Osteocyte (in vitro differentiated cells): ENCODE results near the gene ASB13. TPM values are rescaled to one million over a fixed set of nuclear protein-coding genes. Genes with fewer than 3 reads are reported as not detected.

ENCODE experiments used
- DNase-seq: peaks from one replicate; pipeline ENCODE4 v3.0.0; 2021; ENCODE audit warnings: mixed read lengths; ENCODE audit not compliant: unreplicated experiment; ENCODE audit errors: extremely low spot score
- H3K27ac Mint-ChIP-seq: one replicate; pipeline ENCODE4 v1.8.0; 2021; ENCODE audit warnings: mild to moderate bottlenecking, mixed read lengths; ENCODE audit not compliant: unreplicated experiment
- H3K27me3 Mint-ChIP-seq: one replicate; pipeline ENCODE4 v1.8.0; 2021; ENCODE audit warnings: mixed read lengths; ENCODE audit not compliant: unreplicated experiment
- H3K36me3 Mint-ChIP-seq: one replicate; pipeline ENCODE4 v1.8.0; 2021; ENCODE audit warnings: mixed read lengths; ENCODE audit not compliant: unreplicated experiment
- H3K4me1 Mint-ChIP-seq: one replicate; pipeline ENCODE4 v1.8.0; 2021; ENCODE audit warnings: mixed read lengths; ENCODE audit not compliant: unreplicated experiment
- H3K4me3 Mint-ChIP-seq: one replicate; pipeline ENCODE4 v1.8.0; 2021; ENCODE audit warnings: mild to moderate bottlenecking, moderate library complexity, mixed read lengths; ENCODE audit not compliant: unreplicated experiment
- H3K9me3 Mint-ChIP-seq: one replicate; pipeline ENCODE4 v1.8.0; 2021; ENCODE audit warnings: mixed read lengths; ENCODE audit not compliant: unreplicated experiment
- total RNA-seq: library from RNA; stranded (reverse); gene quantifications from 2 replicates; pipeline ENCODE4 v1.2.1, GENCODE V29; 2021
- TF ChIP-seq, protein P1 (sequence below): fragments of 200-600 bp; sonication (generic); IDR thresholded peaks from 2 replicates; pipeline ENCODE4 v1.5.0; 2021; ENCODE audit warnings: antibody characterized with exemption, mild to moderate bottlenecking, moderate library complexity

Gene ASB13
- total RNA-seq, 1 donor from 2014 or later = 18.4 TPM

DNA sequence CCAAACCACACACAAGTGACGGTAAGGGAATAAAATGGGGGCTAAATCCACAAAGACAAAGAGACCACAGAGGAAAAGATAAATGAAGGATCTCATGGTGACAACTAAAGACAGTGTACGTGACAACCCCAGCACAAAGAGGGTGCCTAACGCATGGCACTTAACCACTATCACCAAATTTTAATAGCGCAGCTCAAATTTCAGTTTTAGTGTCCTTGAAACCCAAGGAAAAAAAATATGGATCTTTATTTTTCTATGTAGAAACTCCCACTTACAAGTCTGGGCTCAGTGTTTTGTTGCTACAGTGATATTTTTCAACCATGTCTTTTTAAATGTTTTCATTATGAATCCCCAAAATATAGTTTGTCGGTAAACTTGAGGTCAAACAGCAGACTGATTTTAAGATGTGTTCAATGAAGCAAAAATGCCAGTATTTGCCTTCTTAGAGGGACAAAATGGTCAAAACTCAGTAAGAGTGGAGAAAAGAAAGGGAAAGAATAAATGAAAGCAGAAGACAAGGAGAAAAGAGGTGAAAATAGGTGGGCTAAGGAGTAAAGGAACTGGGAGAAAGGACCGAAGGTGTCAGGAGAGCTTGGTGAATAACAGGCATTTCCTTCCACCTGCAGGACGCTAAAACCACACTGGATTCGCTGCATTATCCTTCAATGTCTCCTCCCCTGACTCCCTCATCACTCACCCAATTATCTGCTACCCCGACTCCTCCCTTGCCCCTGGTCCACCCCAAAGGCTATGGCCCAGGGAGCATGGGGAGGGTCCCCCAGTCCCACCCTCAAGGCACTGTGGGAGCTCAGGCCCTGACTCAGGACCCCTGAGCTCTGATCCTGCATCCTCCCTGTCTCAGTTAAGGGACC is 3.5 kb downstream of the ASB13 start:
- peaks cover 2% of the 10 kb centered on the region for H3K36me3 Mint-ChIP-seq
- H3K4me1 Mint-ChIP-seq = peaks cover 17% of the 10 kb centered on the region
- H3K4me3 Mint-ChIP-seq = no peak overlapping the region
- H3K27me3 Mint-ChIP-seq = no peaks in the 10 kb centered on the region
- DNase-seq = peak; percentile 46
- TF ChIP-seq, protein P1, sequence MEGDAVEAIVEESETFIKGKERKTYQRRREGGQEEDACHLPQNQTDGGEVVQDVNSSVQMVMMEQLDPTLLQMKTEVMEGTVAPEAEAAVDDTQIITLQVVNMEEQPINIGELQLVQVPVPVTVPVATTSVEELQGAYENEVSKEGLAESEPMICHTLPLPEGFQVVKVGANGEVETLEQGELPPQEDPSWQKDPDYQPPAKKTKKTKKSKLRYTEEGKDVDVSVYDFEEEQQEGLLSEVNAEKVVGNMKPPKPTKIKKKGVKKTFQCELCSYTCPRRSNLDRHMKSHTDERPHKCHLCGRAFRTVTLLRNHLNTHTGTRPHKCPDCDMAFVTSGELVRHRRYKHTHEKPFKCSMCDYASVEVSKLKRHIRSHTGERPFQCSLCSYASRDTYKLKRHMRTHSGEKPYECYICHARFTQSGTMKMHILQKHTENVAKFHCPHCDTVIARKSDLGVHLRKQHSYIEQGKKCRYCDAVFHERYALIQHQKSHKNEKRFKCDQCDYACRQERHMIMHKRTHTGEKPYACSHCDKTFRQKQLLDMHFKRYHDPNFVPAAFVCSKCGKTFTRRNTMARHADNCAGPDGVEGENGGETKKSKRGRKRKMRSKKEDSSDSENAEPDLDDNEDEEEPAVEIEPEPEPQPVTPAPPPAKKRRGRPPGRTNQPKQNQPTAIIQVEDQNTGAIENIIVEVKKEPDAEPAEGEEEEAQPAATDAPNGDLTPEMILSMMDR = no peak
- no peak overlapping the region for H3K27ac Mint-ChIP-seq
- no peaks in the 10 kb centered on the region for H3K9me3 Mint-ChIP-seq

DNA sequence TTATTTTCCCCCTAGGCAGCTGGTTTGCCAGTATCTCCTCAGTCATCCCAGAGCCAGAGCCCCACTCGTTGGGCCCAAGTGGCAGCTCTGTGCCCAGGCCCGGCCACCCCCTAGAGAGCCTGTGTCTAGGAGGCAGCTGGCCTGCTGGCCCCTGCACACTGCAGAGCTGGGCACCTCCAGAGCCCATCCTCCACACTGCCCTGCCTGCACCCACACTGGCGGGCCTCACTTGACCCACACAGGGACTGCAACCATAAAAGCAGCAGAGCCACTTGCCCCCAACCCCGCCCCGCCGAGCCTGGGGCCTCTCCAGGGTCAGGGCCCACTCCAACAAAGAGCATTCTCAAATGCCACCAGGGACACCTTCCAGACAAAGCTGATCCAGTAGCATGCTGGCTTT is 5.4 kb downstream of the ASB13 start:
- H3K4me1 Mint-ChIP-seq = peaks cover 10% of the 10 kb centered on the region
- peaks cover 2% of the 10 kb centered on the region for H3K36me3 Mint-ChIP-seq
- no peak for DNase-seq
- H3K27ac Mint-ChIP-seq = no peak overlapping the region
- TF ChIP-seq, protein P1 = no peak
- no peak overlapping the region for H3K4me3 Mint-ChIP-seq
- no peaks in the 10 kb centered on the region for H3K9me3 Mint-ChIP-seq
- no peaks in the 10 kb centered on the region for H3K27me3 Mint-ChIP-seq

DNA sequence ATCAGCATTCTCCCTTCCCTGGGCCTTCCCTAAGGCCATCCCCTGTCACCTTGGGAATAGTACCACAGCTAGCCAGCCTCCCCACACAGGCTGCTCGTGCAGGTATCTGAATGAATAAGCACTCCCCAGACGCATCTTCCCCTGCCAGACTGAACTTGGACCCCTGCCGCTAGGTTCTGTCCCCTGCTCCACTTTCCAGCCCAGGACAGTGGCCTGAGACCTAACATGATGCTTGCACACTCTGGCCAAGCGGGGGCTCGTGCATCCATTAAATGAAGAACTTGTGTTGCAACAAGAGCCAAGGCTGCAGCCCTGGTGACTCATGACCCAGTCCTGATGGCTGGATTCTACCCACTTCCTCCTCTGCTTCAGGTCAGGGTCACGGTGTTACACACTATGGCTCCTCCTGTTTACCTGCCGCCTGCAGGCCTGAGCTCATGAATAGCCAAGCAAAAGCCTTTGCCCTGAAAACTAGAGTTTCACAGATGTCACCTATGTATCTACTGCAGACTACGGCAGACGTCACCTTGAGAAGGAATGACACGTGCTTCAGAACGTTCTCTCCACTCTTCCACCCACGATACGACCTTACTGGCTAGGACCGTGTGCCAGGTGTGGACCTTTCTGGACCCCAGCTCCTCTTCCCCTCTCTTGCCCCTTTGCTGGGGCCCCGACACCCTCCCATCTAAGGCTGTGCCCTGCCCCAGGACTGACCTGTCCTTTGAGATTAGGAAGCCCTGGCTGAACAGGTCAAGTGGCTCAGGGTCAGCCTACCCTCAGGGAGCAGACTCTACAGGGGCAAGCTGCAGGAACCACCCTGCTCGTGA is 6.5 kb downstream of the ASB13 start:
- Mint-ChIP-seq H3K27ac (no peak overlapping the region), H3K4me1 (peaks cover 3% of the 10 kb centered on the region), H3K36me3 (peaks cover 2% of the 10 kb centered on the region), H3K9me3 (no peaks in the 10 kb centered on the region), H3K27me3 (no peaks in the 10 kb centered on the region), H3K4me3 (no peak overlapping the region)
- no peak for DNase-seq
- TF ChIP-seq, protein P1 = no peak

DNA sequence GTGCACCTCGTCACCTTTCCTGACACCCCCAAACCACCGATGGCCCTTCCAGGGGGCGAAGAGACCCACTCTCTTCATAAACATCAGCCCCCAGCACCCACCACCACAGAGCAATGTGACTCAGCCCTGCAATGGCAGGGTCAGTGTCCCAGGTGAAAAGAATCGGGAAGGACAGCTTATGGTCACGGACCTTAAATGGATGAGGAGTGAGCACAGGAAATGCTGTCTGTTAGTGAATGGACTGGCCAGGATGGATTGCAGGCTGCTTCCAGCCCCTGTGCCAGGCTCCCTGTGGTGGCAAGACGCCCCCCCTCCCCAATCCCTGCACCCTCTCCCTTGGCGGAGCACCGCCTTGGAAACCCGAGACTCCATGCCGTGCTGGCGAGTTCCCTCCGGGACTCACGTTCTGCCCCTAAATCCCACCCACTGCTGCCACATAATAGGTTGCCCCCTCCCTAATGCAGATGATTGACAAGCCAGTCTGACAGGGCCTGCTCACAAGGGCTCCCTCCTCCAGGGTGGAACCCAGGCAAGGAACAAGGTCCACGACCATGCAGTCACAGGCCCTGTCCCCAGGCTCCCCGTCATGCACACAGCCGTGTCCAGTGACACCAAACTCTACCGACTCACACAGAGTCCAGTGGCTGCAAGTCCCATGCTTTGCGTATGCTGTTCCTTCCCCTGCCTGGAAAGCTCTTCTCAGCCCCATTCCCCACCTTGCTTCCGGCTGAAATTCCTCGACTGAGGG is 7.3 kb downstream of the ASB13 start:
- peaks cover 2% of the 10 kb centered on the region for H3K36me3 Mint-ChIP-seq
- H3K9me3 Mint-ChIP-seq = no peaks in the 10 kb centered on the region
- no peaks in the 10 kb centered on the region for H3K27me3 Mint-ChIP-seq
- TF ChIP-seq, protein P1 = no peak
- no peaks in the 10 kb centered on the region for H3K4me1 Mint-ChIP-seq
- no peak overlapping the region for H3K27ac Mint-ChIP-seq
- no peak overlapping the region for H3K4me3 Mint-ChIP-seq
- no peak for DNase-seq
